HG02588 (cell line): ENCODE measurements around the gene MRPS27.

Experiments used
- ATAC-seq: cut with Tn5 transposase; IDR thresholded peaks from one replicate; pipeline ENCODE4 v1.9.1; 2021; ENCODE audit warnings: mild to moderate bottlenecking, moderate library complexity; ENCODE audit not compliant: unreplicated experiment

The MRPS27 gene

DNA sequence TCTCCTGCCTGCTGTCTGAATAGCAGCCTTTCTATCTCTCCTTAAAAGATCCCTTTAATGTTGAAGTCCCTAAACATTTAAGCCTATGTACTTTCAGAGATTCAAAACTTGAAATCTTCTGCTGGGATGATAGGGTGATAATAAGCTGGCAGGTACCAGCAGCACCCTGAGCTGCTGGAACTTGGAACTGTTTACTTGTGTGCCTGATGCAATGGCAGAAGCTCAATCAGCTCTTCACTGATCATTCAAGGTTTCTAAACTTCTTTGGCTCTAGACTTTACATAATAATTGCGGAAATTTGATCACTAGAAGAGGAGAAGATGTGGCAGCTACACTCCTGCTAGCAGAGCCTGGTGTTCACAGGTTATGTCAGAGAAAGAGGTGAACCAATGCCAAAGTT lies 27.6 kb downstream of the MRPS27 start:
- no peak for ATAC-seq

DNA sequence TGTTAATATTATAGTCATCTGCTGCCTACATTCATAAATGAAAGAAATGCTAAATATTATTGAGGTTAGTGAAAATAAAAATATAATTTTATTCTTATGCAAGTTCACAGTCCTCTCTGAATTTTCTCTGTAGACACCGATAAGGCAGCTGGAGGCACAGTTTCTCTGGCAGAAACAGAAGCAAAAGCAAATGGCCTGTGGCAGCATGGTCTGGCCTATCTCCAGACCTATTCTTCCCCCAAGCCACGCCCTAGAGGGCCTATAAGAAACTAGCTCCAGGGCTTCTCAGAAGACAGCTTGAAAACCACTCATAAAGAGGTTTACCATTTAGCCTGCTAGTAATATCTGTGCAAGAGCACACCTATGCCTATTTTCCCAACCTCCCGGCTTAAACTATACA lies 28.4 kb downstream of the MRPS27 start:
- ATAC-seq, result no peak

DNA sequence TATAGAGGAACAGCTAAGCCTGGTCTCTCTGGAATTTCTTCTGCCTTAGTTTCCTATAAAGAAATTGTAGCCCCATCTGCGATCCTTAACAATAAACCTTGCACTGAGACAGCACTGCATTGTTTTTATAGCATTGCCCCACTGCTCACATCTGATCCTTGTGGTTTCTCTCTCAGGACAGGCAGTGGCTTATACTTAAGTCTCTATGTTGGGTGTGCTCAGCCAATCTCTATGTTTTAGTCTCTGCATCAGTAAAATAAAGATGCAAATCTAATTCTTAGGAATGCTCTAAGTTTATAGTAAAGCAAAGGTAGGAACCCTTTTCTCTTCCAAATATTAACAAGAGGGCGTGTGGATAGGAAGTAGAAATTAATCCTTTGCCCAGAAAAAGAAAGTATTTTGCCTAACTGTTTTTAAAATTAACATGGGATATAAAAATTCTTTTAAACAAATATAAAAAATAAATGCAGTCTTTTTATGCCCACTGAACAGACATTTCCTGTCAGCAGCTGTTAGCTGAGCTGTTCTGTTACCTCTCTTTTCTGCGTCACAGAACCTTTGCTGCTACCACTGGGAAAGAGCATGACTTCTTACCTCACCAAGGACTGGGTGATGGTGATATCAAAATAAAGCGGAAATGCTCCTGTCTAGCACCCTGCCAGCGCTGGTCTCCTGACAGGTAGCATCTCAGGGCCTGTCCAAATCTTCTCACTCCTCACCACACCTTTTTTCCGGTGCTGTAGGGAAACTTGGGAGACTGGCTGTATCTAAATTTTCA lies 29.5 kb downstream of the MRPS27 start:
- no peak for ATAC-seq

DNA sequence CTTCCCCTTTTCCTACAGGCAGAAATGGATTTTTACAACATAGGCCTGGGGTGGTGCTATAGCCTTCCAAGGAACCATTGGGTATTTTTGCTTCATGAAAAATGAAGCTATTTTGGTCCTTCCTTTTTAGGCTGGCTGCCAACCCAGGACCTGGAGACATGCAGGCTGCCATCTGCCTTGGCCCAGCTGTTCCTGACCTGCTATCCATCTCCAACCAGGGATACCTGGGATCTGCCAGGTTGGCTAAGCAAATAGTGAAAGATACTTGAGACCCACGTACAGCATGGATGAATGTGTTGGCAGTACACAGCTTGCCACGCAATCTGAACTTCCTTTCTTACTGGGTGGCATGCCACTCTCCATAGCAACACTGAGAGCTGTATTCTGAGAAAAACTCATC lies 31.1 kb downstream of the MRPS27 start:
- ATAC-seq, result no peak

DNA sequence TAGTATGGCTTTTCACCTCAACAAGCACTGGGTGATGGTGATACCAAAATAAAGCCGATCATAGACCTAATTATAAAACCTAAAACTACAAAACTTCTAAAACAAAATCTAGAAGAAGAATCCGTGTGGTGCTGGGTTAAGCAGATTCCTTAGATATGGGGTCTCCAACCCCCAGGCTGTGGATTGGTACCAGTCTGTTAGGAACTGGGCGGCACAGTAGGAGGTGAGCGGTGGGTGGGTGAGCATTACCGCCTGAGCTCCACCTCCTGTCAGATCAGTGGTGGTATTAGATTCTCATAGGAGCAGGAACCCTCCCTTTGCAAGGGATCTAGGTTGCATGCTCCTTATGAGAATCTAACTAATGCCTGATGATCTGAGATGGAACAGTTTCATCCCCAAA lies 33.2 kb downstream of the MRPS27 start:
- ATAC-seq, result no peak

DNA sequence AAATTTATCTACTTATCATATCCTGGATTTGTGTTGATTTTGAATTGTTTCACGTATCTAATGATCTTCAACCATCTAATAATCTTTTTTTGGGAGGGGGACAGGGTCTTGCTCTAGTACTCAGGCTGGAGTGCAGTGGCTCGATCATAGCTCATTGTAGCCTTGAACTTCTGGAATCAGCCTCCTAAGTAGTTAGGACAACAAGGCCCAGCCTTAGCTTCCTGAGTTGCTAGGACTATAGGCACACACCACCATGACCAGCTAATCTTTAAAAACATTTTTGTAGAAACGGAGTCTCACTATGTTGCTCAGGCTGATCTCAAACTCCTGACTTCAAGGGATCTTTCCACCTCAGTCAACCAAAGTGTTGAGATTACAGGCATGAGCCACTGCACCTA lies 34.6 kb downstream of the MRPS27 start:
- ATAC-seq, result no peak

DNA sequence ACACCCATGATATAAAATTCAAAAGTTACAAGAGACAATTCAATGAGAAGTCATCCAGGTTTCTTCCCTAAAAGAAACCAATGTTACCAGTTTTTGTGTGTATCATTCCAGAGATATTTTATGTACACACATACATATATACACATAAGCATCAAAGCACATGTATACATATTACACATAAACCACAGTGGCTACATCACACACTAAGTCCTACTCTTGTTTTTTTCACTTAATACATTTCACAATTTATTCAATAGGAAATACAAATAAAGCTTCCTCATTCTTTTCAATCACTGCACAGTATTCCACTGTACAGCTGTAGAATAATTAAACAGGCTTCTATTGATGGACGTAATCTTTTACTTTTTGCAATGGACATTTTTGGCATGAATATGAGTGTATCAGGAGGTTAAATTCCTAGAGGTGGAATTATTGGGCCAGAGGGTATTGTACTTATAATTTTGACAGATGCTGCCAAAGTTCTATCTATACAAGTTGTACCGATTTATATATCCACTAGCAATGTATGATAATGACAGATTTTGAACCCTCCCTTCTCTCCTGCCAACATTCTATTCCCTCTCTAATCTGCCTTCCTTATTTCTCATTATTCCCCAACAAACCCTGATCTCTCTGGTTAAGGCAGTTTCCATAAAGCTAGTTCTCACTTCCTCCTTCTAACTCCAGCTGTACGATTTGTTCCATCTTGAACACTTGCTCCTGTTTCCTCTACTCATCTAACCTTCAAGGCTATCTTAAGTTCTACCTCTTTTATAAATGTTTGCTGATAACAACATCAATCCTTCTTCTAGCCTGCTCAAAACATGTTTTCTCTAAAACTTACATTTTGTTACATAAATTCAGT lies 35.2 kb downstream of the MRPS27 start:
- ATAC-seq, result no peak

DNA sequence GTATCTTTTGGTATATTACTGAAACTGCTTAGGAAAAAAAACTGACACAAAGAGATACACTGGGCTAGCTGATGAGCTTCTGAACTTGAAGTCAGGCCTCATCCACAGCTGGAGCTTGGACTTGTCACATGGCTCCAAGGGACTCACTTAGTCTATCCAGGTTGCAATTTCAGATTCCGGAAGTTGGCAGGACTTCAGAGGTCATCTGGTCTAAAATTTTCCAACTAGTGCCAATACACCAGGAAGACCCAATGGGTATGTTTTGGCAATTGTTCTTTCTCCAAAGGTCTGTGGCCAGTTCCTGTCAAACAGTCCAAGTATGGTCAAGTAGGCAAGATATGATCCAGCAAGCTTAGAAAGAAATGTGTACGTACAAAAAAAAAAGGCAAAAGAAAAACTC lies 36.7 kb downstream of the MRPS27 start:
- ATAC-seq, result no peak

DNA sequence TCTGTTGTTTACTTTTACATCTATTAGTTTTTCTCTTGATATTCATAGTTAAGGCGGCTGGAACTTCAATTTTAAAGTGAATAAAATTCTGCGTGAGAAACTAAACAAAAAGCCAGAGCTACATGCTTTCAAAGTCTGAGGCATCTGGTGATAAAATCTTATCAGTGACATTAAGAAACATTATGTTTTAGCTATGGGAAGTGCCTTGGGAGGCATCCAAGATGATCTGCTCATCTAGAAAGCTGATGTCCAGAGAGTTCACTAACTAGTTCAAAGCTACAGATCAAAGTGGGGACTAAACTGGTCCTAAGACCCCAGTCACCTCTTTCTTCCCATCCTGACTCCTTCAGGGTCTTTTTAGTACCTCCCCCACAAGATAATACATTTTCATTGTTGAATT lies 37.2 kb downstream of the MRPS27 start:
- ATAC-seq, result no peak

DNA sequence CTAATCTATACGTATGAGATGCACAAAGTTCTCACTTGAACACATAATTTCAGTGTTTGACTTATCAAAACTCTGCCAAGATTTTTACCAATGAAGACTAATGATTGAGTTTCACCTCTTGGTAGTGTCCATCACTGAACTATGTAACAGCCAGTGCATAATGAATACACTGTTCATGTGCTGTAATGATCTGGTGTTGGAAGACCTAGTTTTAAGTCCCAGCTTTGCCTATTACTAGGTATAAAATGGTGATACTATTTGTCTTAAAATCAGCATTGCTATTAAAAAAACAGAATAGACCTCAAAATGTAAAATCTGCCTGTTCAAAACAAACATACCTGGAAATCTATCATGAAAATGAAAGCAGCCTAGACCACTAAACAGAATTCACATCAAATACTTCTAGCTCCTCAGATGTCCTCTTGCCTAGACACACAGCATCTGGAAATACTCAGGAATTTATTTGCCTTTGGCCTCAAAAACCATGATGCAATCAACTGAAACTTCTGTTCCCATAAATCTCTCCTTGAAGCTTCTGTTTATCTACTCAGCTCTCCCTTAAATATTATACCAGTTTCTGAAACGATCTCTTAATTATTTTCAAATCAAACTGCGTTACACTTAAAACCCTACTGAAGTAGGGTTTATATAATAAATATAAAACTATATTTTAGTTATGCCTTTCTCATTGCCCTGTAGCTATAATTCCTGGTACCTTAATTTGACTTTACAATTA lies 38.1 kb downstream of the MRPS27 start:
- ATAC-seq, result no peak

DNA sequence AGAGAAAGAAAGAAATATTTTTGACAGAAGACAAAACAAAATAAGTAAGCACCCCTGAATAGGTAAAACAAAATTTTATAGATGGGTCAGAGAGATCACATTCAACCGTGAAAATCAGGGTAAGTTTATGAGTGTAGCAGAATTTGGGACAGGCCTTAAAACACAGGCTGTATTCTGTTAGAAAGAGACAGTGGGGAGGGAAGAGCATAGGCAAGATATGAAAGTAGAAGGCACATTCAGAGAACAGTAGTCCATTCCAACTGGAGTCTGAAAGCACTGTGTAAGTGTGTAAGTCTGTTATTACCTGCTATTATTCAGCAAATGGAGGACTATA lies 38.6 kb downstream of the MRPS27 start:
- no peak for ATAC-seq

DNA sequence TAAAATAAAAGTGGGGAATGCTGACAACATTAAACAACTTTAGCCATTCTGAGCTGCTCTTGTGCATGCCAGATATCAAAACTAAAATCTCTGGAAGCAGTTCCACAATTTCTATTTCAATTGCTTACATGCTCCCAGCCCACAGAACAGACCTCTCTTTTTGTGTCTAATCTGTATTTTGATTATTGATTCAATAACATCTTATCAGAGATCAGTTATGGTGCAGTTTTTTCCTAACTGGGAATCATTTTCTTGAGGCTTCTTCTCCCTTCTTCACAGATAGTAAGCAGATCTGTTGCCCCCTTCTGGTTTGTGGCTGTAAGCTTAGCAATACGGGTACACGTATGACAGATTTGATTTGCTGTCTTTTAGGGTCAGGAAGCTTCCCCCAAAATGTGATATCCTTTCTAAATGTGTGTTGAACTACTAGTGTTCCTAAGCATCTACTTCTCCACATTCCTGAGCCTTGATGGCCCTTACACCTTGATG lies 39.4 kb downstream of the MRPS27 start:
- no peak for ATAC-seq

DNA sequence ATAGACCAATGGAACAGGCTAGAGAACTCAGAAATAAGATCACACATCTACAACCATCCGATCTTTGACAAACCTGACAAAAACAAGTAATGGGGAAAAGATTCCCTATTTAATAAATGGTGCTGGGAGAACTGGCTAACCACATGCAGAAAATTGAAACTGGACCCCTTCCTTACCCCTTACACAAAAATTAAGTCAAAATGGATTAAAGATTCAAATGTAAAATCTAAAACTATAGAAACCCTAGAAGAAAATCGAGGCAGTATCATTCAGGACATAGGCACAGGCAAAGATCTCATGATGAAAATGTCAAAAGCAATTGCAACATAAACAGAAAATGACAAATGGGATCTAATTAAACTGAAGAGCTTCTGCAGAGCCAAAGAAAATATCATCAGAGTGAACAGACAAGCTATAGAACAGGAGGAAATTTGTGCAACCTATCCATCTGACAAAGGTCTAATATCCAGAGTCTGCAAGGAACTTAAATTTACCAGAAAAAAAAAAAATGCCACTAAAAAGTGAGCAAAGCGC lies 43.8 kb downstream of the MRPS27 start:
- ATAC-seq, result no peak

DNA sequence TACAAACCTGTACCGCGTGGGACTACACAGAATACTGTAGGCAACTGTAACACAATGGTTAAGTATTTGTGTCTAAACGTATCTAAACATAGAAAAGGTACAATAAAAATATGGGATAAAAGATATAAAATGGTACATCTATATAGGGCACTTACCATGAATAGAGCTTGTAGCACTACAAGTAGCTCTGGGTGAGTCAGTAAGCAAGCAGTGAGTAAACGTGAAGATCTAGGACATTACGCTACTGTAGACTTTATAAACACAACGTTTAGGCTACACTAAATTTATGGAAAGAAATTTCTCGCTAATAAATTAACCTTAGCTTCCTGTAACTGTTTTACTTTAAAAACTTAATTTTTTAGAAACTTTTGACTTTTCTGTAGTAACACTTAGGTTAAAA lies 46.5 kb downstream of the MRPS27 start:
- no peak for ATAC-seq

DNA sequence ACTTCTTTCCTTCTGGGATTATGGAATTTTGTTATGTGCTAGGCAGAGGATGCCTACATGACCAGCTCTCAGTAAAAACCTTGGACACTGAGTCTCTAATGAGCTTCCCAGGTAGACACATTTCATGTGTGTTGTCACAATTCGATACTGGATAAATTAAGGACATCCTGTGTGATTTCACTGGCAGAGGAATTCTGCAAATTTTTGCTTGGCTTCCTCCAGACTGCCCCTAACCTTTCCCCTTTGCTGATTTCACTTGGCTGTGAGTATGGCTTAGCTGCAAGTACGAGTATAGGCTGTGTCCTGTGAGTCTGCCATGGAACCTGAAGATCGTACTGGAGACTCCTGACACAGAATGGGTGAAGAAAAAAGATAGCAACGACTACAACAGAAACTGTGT lies 47.6 kb downstream of the MRPS27 start:
- no peak for ATAC-seq

DNA sequence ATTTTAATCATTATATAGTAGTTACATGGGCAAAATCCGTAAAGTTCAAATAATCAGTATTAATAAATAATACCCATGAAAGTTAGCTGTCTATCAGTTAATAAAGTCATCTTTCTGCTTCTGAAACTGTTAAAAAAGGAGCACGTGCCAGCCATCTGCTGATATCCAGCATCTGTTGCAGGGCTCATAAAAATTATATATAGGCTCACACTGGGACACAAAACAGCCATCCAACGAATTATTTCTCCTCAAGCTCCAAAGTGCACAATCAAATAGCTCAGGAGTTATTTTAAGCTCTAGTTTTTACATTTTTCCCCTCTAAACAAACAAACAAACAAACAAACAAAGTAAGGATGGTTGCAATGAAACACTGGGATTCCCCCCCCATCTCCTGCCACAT lies 48.3 kb downstream of the MRPS27 start:
- no peak for ATAC-seq

DNA sequence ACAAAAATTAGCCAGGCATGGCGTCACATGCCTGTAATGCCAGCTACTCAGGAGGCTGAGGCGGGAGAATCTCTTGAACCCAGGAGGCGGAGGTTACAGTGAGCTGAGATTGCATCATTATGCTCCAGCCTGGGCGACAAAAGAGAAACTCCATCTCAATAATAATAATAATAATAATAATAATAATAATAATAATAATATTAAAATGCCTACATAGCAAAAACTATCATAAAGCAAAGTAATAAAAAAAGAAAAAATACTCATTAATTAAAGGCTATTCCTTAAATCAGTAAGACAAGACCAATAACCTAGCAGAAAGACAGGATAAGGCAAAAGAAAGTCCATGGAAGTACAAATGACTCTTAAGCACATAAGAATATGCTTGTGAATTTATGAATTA lies 50.0 kb downstream of the MRPS27 start:
- no peak for ATAC-seq

DNA sequence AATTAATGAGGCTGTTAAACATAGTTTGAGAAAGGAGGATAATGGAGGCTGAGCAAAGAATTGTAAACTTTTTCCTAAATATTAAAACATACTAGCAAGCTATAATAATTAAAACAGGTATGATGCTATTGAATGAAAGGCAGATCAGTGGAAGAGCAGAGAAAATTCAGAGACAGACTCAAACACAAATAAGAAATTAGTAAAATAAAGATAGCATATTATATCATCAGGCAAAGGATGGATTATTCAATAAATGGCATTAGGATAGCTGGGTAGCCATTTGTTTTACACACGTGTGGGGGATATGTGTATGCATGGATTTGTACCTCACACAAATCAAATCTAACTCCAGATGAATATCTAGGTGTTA lies 50.6 kb downstream of the MRPS27 start:
- ATAC-seq, result no peak

DNA sequence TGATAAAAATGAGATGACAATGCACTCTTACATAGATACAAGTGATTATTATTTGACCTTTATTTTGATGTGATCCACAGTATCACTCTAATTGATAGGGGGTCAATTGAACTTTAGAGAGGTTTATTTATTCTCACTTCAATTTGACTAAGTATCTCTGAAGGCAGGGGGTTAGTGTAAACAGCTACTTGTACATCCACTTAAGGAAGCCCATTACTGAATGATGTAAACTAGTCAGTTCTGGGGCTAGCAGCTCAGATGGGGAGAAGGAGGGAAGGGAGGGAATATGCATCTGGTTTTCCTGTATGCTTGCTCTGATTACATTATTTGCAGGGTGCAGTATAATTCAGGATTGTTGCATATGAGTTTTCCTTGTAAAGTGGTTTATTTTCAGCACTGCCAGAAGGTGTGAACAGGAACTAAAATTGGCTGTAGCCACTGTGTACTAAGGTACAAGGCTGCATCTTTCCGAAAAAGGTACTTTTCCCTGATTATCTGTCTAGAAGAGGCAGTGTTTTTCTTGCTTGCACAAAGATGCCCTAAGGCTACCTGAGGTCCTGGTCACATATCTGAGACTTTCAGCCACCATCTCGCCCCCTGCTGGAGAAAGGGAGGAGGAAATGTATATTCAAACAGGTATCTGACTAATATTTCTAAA lies 51.2 kb downstream of the MRPS27 start:
- no peak for ATAC-seq

DNA sequence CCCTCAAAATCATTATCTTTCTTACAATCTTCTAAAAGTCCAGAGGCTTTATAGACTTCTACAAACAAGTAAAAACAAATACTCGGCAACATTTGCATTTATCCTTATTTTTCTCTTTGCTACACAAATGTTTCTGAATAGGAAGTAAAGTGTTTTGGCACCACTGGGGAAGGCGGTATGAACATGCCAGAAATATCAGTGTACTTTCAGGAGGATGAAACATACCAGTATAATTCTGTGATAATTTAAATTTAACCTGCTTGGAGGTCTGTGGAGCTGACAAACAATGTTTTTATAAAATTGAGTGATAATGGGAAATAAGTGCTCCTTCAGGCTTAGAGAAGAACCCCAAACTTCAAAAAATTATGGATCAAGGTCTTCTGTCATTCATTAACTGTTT lies 51.8 kb downstream of the MRPS27 start:
- no peak for ATAC-seq

DNA sequence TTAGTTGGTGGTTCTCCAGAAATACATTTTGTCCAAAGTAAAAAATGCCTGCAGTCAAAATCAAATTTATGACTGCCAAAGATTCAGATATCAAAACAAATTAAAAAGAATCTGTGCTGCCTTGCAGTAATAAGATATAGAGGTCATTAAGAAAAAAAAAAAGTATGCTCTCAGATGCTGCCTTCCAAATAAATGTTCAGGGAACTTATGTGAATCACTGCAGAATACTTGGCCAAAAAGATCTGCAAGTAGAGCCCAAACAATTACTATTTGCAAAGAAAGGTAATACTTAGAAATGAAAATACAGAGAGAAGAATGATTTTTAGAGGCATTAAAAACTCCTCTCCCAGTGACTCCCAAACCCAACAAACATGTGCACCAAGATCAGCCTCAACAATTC lies 52.4 kb downstream of the MRPS27 start:
- no peak for ATAC-seq
